NCI-H345 (cell line): ENCODE measurements around the gene MCEE.

ENCODE experiments used
- DNase-seq: peaks from one replicate; lab custom pipeline; 2025; lab: John Stamatoyannopoulos, UW

The MCEE gene

DNA sequence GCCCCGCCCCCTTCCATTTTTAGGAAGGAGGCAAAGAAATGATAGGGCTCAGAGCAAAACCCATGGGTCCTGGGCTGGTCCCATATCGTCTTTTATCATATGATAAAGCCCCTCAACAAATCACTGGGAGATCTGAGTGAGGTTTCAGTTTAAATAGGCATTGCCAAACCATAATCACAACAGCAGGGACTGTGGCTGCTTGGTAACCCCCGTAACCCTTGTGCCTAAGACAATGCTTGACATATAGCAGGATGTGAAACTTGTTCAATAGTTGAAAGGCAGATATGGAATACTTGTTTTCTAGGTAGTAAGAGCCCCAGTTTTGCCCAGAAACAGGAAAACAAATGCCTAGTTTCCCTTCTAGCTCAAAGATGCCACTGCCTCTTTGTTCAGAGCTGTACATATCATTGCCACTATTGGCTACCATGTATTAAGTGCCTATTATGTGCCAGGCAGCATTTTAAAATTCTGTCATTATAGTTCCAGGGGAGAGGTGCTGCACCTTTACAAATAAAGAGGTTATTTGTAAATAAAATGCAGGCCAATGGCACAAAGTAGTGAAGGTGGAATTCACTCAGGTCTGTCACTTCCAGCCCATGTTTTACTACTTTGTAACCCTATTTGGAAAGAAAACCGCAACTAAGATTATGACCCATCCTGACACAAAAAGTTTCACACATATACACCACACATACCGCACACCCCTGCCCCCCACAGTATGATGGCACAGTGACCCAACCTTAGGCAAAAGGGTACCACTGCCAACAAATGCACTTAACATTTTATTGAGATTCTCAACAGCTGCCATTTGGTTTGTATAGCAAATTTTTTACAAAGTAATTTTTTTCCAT lies 47.4 kb downstream of the MCEE start:
- DNase-seq = no peak

DNA sequence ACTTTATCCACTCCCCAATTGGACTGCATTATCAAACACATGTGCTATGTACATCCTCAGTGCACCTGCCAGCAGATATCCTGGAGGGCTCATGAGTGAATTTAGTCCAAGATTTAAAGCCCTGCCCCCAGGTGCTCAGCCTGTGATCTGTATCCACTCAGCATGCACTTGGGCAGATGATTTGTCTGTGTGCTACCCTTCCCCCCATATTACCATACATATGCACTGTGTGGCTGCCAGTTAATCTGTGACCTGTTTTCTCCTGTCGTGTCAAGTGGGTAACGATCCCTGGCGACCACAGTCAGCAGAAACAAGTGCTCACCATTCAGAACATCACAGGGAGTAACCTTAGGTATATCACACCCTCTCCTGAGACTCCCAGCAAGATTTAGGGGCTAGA lies 51.4 kb downstream of the MCEE start:
- peak; percentile 45 for DNase-seq

DNA sequence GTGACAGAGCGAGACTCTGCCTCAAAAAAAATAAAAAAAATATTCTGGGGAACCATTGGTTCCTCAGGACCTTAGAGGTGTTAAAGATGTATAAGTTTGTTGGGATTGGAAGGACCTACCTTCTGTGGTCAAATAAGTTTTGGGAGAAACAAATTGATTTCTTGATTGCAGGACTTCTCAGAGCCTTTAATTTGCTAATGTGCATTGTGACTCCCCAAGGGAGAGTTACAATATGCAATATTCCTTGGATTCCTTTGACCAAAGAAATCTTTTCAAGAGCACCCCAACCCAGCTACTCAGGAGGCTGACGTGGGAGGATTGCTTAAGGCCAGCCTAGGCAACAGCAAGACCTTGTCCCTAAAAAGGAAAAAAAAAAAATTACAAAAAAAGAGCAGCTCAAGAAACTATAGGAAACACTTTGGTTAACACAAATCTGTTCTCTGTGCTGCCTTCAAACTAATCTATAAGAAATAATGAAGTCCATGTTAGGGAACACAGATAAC lies 55.1 kb downstream of the MCEE start:
- no peak for DNase-seq

DNA sequence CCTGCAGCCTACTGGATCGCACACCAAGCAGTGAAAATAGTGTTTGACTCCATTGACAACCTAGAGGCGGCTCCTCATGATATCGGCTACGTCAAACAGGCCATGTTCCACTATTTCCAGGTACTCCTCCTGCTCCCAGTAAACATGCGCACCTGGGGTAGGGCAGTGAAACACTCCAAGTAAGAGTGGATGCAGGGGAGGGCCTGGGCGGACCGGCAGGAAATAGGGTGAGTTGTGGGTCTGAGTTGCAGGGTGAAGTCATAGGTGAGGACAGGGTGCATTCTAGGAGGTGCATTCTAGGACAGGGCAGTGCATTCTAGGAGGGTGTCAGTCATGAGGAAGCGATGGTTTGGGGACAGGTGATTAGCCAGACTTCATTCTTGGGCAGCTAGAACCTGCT lies 56.6 kb downstream of the MCEE start:
- DNase-seq = no peak

DNA sequence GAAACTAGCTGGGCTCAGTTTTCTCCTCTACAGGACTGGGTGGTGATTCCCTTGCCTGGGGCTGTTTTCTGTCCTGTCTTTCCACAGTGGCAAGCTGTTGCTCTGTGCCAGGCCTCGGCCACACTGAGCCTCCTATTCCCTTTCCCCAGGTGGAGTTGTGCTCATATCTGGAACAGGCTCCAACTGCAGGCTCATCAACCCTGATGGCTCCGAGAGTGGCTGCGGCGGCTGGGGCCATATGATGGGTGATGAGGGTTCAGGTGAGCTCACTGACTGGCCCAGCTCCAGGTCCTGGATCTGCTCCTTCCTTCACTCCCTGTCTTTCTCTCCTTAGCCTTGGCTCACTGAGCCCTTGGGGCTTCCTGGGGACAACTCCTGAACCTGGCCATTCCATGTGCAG lies 57.5 kb downstream of the MCEE start:
- DNase-seq = no peak

DNA sequence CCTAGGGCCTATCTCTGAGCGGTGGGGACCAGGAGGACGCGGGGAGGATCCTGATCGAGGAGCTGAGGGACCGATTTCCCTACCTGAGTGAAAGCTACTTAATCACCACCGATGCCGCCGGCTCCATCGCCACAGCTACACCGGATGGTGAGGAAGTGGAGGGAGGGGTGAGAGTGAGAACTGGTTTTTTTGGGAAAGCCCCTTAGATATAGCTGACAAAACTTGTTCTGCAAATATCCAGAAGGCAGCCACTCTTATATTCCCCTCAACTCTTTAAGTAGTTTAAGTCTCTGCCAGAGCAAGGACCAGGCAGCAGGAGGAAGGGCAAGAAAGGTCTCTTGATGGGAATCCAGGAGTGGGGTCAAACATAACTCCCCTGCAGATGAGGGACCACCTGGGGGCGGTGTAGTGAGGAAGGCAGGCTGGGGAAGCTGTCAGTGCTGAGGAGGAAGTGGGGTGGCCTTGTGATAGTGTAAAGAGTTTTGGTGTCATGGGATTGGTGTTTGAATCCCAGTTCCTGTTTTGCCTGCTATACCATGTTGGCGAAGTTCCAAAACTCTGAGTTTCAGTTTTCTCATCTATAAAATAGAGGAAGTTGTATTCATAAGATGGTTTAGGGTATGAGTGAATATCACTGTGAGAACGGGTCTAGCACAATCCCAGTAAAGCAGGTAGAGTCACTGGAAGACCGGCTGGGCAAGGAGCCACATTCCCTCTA lies 58.2 kb downstream of the MCEE start:
- DNase-seq = no peak

DNA sequence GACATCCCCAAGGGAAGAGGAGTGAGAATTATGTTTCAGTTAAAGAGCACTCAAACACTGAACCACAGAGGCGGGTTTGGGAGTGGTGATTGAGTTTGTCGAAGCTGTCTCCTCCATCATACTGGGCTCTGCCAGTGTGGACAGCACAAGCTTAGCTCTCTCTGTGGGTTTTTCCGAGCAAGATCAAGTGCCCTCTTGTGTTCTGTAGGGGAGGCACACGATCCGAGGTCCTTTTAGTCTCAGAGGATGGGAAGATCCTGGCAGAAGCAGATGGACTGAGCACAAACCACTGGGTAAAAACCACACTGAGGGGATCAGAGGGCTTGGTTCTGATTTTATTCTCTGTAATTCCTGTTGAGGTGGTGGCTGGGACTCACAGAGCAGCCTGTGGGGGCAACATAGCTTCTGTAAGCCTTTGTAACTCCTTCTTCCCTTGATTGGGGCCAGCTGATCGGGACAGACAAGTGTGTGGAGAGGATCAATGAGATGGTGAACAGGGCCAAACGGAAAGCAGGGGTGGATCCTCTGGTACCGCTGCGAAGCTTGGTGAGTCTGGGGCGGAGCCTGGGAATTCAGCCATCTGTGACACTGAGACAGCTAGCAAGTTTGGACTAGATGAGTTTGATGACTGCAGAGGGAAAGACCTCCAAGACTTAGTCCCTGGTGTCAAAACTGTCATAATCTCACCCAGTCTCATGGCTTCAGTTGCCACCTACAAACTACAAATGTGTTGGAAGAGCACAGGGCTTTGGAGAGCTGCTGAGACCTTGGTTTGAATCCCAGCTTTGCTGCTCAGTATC lies 59.5 kb downstream of the MCEE start:
- peak; percentile 6 for DNase-seq

DNA sequence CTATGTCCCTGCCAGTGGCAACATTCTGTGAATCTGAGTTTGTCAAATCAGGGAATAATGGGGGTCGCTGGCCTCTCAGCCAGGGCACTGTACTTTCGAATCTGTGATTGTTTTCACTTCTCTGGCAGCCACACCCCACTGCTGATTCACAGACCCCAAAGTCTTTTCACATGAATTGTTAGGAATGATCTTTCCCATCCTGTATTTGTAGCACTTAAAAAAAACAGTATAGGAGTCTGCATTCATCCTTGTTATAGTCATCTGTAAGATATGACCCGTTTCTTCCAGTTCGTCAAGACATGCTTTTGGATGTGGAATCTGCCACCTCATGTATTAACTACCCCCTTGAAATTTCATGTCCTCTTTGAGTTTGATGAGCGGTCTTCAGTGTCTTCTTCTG lies 60.7 kb downstream of the MCEE start:
- no peak for DNase-seq

DNA sequence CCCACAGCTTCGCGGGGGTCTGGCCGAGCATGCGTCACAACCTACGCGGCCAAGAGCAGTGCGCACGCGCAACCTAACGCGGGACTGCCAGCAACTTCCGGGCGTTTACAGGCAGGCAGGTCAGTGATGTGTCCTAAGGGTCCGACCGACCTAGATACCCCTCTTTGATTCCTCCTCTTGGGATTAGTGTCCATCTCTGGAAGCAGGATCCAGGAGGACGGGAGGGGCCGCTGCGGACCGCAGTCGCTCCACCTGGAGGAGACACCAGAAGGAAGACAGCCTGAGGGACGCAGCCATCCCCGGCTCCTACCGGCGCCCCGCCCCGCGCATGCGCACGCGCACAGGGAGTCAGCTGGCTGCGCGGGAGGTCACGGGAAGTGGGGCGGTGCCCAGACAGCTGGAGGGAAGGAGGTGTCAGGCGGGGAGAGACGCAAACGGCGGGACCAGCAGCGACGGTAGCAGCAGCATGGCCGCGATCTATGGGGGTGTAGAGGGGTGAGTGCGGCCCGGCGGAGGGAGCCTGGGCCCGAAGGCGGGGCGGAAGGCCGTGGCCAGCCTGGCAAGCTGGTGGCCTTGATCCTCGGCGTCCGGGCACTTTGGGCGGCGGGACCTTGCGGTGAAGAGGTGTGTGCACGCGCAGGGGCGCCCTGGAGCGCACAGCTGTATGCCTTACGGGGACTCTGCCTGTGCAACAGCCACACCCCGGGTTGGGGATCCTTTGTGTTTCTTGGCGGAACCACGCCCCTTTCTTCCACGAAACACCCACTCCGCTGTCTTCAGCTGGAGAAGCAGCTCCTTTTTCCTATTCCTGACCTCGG lies 61.6 kb downstream of the MCEE start, which contains the start of gene NAGK:
NAGK (plus strand) TSS at position 431 of the 818 bp plus-strand sequence; CDS start at position 467, 36 bp downstream.
- DNase-seq = peak; percentile 96

DNA sequence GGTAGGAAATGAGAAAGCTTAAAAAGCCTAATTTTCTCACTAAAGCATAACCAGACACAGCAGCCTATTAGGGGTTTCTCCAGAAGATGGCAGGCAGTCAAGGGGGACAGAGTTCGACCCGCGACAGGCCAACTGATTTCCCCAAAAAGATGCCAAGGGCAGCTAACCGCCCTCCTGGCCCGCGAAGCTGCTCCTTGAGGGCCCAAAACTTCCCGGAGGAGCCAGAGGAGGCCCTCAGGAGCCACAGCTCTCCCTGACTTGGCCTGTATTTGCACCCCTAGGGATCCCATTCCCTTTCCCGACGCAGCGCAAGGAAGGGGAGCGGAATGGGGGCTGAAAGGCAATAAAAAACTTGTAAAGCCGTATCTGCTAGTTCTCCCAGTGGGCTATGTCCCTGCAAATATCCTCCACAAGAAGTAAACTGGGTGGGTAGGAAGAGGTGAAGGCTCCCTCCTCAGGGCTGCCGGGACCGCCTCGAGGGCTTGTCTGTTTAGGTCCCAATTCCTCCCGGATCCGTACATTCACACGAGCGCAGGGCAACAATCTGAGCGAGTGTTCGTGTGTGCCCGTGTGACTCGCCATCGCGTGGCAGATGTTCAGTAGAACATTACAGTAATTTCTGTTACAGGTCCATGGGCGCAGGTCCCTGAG lies 62.3 kb downstream of the MCEE start:
- no peak for DNase-seq

DNA sequence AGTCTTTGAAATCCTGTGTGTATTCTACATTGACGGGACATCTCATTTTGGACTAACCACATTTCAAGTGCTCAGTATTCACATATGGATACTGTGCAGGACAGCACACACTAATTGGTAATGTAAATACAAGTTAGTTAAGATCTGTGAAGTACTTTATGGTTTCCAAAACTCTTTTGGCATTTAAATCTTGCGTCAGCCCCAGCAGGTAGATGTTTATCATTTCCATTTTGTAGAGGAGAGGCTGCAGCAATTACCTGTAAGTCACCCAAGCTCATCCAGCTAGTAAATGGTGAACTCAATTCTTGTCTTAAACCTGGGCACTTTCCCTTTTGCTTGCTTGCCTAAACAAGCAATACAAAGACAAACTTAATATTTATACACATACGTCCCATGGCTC lies 63.2 kb downstream of the MCEE start:
- DNase-seq = no peak

DNA sequence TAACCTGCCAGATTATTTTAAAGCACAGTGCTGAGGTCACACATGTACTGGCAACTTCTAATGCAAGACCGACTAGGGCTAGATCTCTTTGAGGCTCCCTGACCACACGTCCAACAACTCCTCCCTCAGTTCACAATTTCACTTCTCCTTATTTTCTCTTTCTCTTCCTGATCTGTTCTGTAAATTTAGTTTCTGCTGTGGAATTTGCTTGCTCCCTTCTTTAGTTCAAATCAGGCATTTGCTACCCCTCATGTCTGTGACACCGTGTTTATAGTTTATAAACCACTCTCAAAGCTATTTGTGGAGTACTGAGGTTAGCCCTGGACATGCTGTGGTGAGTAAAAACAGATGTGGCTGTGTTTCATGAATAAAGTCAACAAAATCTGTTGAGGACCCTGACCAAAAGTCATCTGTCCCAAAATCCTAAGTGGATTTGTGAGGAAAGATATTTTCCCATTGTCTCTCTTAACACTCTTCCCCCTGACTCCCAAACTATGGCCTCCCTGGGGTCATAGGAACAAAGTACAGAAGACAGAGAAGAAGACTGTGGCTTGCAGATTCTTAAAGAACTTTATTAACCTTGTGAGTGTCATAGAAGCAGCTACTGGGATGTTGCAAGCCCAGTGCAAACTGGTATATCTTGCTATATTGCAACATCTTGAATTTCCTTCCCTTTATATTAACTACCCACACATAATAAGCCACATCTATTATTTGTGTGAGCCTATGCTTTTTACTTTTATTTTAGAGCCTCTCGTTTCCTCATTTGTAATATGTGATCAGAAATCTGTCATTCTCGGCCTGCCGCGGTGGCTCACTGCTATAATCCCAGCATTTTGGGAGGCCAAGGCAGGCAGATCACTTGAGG lies 65.0 kb downstream of the MCEE start:
- no peak for DNase-seq

DNA sequence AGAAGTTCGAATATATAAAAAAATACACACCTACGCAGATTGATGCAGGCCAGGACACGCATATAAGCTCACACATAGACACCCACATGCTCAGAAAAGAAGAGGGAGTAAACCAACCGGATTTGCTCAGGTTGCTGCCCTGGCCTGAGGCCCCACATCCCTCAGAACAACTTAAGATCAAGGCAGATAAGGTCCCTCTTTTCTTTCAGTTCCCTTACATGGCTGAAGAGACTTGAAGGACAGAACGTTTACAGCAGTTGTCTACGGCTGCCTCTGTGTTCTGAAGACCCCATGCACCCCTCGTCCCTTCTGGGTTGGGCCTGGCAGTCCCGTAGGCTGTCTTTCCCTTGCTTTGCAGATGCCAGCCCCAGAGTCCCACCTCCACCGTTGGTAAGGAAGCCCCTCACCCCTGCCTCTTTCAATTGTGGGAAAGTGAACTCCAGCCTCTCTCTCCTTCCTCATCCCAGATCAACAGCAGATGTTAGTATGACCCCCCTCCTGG lies 65.9 kb downstream of the MCEE start:
- no peak for DNase-seq

DNA sequence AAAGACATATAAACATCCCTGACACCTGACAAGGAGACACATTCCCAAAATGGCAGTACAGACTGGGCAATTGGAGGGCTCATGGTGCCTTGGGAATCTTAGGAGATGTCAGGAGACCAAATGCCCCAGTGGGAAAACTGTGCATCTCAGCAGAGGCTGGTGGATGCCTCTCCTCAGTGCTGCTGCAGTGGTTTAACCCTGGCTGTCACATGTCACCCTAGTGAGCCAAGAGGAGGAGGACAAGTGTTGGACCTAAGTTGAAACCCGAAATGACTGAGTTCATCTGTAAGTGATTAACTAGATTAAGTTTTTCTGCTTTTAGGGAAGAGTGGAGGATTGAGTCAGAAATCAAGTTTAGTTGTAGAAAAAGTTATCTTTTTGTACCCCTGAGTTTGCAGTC lies 66.8 kb downstream of the MCEE start:
- no peak for DNase-seq

DNA sequence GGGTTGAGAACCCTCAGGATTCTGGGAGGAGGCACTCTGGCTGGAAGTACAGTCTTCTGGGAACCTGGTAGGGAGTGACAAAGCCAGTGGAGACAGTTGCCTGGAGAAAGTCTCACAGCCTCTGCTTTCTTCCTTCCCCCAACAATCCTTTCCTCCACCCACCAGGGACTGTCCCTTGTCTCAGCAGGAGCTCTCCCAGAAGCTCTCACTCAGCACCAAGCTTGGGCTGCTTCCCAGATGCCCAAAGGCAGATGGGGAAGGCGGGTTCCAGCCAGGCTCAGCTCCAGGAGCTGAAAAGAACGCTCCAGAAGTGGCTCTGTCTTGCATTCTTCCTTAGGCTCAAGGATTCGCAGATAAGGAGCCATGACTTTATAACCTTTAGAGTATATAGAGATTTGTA lies 69.2 kb downstream of the MCEE start:
- DNase-seq = no peak

DNA sequence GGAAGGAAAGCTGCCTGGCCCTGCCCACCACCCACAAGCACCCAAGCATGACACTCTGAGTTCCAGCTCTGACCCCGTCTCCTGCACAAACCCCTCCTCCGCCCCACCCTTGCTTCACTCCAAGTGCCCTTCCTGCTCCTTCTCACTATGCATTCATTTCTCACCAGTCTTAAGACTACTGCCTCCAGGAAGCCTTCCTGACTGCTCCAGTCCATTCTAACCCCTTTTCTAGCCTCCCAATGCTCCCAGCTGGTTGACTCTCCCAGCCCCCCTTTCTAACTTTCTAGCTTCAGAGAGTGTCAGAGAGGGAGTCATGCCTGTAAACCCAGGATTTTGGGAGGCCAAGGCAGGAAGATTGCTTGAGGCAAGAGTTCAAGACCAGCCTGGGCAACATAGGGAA lies 69.8 kb downstream of the MCEE start:
- no peak for DNase-seq
